Activated CD4-positive, alpha-beta T cell treated with anti-CD3 and anti-CD28 coated beads, Interleukin-2, amount 50 U/mL, for 48 hours (primary cell): ENCODE data around the gene LSMEM2.
"Not testable (repeated sequence)": the region's sequence is repeated elsewhere in the genome, so short reads cannot be mapped to it uniquely, and the experiment has no call there.

Experiments
- DNase-seq, 2 experiments: peaks; one replicate each; pipeline ENCODE4 v3.0.0-alpha.2; 2020

The LSMEM2 gene

GRCh38 chr3:50266017-50266416 is 12.9 kb upstream of the LSMEM2 start:
- no peak for DNase-seq

- DNase-seq, result no peak
Observed at GRCh38 chr3:50266836-50267235, 12.1 kb upstream of the LSMEM2 start.

DNA sequence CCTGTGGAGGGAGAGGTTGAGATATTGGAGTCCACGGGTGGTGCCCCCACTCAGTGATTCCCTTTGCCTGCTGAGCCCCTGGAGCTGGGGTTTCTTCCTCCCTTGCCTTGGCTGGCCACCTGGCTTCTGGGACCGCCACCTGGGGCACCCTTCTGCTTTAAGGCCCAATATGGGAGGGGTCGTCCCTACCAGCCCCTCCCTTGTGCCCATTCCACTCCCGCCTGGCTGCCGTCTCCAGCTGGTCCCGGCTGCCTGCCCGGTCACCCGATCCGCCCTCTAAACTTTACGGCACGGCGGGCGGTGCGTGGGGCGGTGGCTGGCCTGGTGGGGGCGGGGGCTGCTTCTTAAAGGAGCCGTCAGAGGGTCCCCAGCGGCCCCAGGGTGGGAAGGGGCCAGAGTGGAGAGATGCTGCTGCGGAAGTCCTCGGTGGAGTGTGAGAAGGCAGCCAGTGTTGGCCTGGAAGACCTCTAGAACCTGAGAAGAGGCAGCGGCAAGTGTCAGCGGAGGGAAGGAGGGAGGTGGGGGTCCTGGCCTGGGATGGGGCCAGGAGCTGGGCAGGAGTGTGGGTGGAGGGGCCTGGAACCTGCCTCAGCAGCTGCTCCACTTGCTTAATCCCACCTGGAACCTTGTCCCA is 11.5 kb upstream of the LSMEM2 start:
- no peak for DNase-seq

DNA sequence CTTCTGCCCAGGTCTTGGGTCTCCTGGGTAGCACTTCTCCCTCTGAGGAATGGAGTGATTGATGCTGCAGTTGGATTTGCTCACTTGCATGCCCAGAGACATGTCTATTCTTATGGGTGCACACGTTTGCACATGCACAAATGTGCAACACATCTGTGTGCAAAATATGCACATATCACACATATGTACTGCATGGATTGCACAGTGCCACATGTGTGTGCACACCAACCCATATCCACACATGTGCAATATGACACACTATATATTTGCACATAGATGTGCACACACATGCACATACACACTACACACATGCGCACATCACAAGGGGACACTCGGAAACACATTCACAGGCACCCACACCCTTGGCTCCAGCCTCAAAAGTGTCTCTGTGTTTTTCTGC is 10.6 kb upstream of the LSMEM2 start:
- no peak for DNase-seq

GRCh38 chr3:50268703-50269451 is 10.0 kb upstream of the LSMEM2 start, which contains the start of gene SEMA3B:
Gene SEMA3B (plus strand): TSS chr3:50269147. CDS start chr3:50269241, 94 bp downstream.
- no peak for DNase-seq

DNA sequence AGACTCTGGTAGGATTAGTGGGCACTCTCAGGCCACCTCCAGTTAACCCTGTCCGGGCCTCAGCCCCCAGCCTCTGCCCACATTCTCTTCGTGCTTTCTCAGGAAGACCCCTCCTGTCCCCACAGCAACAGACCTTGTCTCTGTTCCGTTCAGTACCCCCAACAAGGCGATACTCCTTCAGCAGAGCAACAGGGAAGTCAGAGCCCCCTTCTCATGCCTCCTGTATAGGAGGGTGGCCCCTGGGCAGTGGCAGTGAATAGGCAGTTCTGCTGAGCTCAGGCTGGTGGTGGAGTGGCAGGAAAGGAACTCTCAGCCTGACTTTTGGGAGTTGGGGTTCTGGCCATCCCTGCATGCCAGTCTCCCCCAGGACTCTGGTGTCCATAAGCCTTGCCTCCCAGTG is 9.4 kb upstream of the LSMEM2 start:
- DNase-seq, result no peak

- no peak for DNase-seq
Observed at GRCh38 chr3:50269977-50270413, 8.9 kb upstream of the LSMEM2 start.

DNA sequence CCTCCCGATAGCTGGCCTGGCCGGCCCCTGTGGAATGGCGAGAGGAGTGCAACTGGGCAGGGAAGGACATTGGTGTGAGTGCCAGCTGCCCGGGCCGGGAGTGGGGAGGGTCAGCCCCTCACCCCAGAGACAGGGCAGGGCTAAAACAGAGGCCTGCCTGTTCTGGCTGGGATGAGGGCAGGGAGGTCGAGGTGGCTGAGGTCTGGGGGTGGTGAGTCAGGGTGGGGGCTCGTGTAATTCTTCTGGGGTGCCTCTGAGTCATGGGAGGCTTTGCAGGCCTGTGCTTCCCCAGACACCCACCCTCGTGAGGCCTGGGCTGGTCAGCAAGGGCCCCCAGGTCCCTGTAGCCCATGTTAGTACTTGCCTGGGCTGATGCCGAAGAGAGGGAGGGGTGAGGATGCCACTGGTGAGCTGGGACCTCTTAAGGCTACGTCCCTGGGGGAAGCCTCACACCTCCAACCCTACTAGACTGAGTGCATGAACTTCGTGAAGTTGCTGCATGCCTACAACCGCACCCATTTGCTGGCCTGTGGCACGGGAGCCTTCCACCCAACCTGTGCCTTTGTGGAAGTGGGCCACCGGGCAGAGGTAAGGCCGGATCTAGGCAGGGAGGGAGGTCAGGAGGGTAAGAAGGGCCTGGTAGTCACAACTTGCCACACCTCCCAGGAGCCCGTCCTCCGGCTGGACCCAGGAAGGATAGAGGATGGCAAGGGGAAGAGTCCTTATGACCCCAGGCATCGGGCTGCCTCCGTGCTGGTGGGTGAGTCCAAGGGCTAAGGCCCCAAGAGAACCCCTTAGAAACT is 8.3 kb upstream of the LSMEM2 start:
- no peak for DNase-seq

GRCh38 chr3:50271314-50271936 is 7.5 kb upstream of the LSMEM2 start:
- no peak for DNase-seq

GRCh38 chr3:50272538-50272910 is 6.4 kb upstream of the LSMEM2 start:
- DNase-seq, result not testable (repeated sequence)

DNA sequence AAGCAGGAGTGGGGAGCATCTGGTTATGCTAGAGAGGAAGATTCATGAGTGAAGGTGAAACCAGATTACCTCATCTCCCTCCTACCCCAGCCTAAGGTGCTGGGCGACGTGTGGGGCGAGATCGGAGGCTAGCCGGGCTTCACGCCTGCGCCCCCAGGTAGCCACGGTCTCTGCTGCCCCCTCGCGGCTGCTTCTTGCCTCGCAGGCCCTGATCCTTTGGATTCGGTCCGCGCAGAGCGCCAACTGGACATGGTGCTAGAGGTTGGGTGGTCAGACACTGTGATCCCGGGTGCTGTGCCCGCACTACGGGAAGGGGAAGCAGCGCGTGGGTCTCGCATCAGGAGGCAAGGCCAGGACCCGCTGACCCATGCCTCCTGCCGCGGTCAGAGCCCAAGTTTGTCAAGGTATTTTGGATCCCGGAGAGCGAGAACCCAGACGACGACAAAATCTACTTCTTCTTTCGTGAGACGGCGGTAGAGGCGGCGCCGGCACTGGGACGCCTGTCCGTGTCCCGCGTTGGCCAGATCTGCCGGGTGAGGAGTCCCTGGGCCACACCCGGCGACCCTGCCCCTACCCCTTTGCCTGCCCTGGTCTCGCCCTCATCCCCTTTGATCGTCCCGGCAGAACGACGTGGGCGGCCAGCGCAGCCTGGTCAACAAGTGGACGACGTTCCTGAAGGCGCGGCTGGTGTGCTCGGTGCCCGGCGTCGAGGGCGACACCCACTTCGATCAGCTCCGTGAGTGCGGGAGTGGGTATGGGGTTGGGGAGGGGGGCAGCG is 5.8 kb upstream of the LSMEM2 start:
- DNase-seq, result peak; percentile 96

- DNase-seq, result no peak
Observed at GRCh38 chr3:50273689-50274065, 5.2 kb upstream of the LSMEM2 start.

DNA sequence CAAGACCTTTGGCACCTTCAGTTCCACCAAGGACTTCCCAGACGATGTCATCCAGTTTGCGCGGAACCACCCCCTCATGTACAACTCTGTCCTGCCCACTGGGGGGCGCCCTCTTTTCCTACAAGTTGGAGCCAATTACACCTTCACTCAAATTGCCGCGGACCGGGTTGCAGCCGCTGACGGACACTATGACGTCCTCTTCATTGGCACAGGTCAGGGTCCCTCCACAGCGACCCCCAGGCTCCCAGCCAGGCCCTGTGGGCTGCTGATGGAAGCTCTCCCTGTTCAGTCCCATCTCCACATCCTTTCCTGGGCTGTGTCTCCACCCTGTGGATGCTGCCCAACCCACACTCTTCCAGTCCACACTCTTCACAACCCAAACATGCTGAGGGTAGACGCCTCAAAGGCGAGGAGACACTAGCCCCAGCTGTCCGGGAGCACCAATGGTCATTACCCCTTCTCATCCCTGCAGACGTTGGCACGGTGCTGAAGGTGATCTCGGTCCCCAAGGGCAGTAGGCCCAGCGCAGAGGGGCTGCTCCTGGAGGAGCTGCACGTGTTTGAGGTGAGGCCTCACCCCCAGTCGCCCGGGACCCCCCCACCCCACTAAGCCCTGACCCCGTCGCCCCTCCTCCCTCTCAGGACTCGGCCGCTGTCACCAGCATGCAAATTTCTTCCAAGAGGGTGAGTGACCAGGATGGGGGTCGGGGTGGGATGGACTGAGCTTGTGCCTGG is 4.3 kb upstream of the LSMEM2 start:
- DNase-seq, result peak; percentile 83 to 88

- DNase-seq, result no peak
Observed at GRCh38 chr3:50275141-50275995, 3.5 kb upstream of the LSMEM2 start.

DNA sequence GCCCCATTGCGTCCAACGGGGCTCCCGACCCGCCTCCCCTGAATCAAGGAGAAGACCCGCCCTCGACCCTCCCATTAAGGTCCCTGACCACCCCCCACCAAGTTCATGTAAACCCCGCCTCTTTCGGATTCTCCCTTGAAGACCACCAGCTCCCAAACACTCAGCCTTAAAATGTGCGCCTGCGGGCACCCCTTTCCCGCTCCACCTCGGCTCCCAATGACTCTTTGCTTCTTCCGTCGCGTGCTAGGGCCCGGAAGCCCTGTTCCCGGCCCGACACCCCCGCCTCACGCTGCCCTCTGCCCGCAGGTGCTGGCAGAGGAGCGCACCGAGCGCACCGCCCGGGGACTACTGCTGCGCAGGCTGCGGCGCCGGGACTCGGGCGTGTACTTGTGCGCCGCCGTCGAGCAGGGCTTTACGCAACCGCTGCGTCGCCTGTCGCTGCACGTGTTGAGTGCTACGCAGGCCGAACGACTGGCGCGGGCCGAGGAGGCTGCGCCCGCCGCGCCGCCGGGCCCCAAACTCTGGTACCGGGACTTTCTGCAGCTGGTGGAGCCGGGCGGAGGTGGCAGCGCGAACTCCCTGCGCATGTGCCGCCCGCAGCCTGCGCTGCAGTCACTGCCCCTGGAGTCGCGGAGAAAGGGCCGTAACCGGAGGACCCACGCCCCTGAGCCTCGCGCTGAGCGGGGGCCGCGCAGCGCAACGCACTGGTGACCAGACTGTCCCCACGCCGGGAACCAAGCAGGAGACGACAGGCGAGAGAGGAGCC is 2.7 kb upstream of the LSMEM2 start:
- peak in 1 of 2 experiments; percentile 37 for DNase-seq

- DNase-seq, result no peak
Observed at GRCh38 chr3:50276762-50277101, 2.2 kb upstream of the LSMEM2 start.

- no peak for DNase-seq
Observed at GRCh38 chr3:50278123-50278879, 586 bp upstream of the LSMEM2 start.

DNA sequence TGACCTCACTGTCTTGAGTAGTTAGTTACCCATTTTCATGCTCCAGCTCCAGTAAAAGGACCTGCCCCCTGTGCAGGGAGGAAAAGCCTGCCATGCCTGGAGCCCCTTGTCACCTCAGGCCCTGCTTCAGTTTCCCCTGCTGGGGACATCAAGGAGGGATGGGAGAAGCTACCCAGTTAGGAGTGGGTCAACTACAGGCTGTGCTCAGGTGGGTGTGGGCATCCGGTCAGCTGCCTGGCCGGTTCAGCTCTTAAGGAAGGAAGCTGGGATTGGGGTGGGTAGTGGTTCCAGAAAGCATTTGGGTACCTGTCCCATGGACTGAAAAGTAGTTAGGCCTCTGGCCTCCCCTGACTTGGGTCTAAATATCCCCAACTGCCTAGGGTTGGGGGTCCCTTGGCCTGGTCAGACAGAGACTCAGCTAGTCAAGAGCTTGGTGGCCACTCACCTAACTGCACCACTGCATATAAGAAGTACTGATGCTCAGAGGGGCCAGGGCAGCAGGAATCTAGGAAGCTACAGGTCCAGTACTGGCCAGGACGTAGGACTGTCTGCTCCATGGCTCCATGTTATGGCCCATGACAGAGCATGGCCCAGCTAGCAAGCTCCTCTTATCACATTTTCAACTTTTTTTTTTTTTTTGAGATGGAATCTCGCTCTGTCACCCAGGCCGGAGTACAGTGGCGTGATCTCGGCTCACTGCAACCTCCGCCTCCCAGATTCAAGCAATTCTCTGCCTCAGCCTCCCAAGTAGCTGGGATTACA is 549 bp downstream of the LSMEM2 start:
- no peak for DNase-seq
